OCI-LY7 (cell line): ENCODE results near the gene GJB4. TPM values are rescaled to one million over a fixed set of nuclear protein-coding genes. Genes with fewer than 3 reads are reported as not detected.

Experiments used
- BruUV-seq: library from RNA; stranded (reverse); fragments of 400-500 nt; replicated peaks from 2 replicates; lab custom pipeline; 2021; lab: Mats Ljungman, UMichigan
- CTCF ChIA-PET: fragments of 300-600 bp; sonication (Branson Sonifier 250); formaldehyde crosslinking; loops from one replicate; lab custom pipeline; 2022; ENCODE audit warnings: antibody characterized with exemption; ENCODE audit not compliant: unreplicated experiment; lab: Charles Lee
- POLR2A ChIA-PET: fragments of 300-600 bp; sonication (Branson Sonifier 250); formaldehyde crosslinking; loops from one replicate; lab custom pipeline; 2022; ENCODE audit warnings: antibody characterized with exemption; lab: Charles Lee
- DNase-seq: peaks from one replicate; pipeline ENCODE4 v3.0.0-alpha.2; 2015; ENCODE audit warnings: low spot score
- H2AFZ ChIP-seq: fragments of 200-600 bp; sonication (generic), shearing (Covaris generic); 2 replicates; pipeline ENCODE4 v1.6.1; 2014; ENCODE audit warnings: mild to moderate bottlenecking, antibody characterized with exemption, low read length, moderate library complexity
- H3K27ac ChIP-seq: fragments of 200-600 bp; sonication (generic); 2 replicates; pipeline ENCODE4 v1.5.1; 2014; ENCODE audit warnings: mixed run types, low read depth, mild to moderate bottlenecking, moderate library complexity, low read length, inconsistent platforms; ENCODE audit not compliant: poor library complexity, severe bottlenecking
- H3K36me3 ChIP-seq: fragments of 200-600 bp; sonication (generic); 2 replicates; pipeline ENCODE4 v1.6.1; 2014; ENCODE audit warnings: mild to moderate bottlenecking, antibody characterized with exemption, low read length, moderate library complexity, mixed read lengths; ENCODE audit not compliant: insufficient read depth
- H3K4me1 ChIP-seq: fragments of 200-600 bp; sonication (generic); 2 replicates; pipeline ENCODE4 v1.5.1; 2014; ENCODE audit warnings: mild to moderate bottlenecking, low read length; ENCODE audit not compliant: insufficient read depth, poor library complexity, severe bottlenecking
- H3K4me2 ChIP-seq: fragments of 200-600 bp; sonication (generic); 2 replicates; pipeline ENCODE4 v1.6.1; 2014; ENCODE audit warnings: mild to moderate bottlenecking, low read length
- H3K4me3 ChIP-seq: fragments of 200-600 bp; sonication (generic); 2 replicates; pipeline ENCODE4 v1.5.1; 2014; ENCODE audit warnings: mild to moderate bottlenecking, low read depth, low read length; ENCODE audit not compliant: poor library complexity, severe bottlenecking
- H3K79me2 ChIP-seq: fragments of 200-600 bp; sonication (generic); 2 replicates; pipeline ENCODE4 v1.6.1; 2016; ENCODE audit warnings: low read depth, mild to moderate bottlenecking, low read length, moderate library complexity, mixed read lengths; ENCODE audit not compliant: insufficient read depth
- H3K9me2 ChIP-seq: fragments of 200-600 bp; sonication (generic); 2 replicates; pipeline ENCODE4 v1.6.1; 2016; ENCODE audit warnings: mild to moderate bottlenecking, low read length, mixed read lengths; ENCODE audit not compliant: insufficient read depth
- H3K9me3 ChIP-seq: fragments of 200-600 bp; sonication (generic); 2 replicates; pipeline ENCODE4 v1.6.1; 2014; ENCODE audit warnings: mild to moderate bottlenecking, mixed run types, low read length, mixed read lengths
- H4K20me1 ChIP-seq: fragments of 200-600 bp; sonication (generic); 2 replicates; pipeline ENCODE4 v1.6.1; 2014; ENCODE audit warnings: mild to moderate bottlenecking, antibody characterized with exemption, low read length, moderate library complexity, mixed read lengths; ENCODE audit not compliant: insufficient read depth
- EZH2phosphoT487 ChIP-seq: fragments of 200-600 bp; sonication (generic); IDR thresholded peaks from 2 replicates; pipeline ENCODE4 v1.6.1; 2018; ENCODE audit warnings: low read depth, borderline replicate concordance, mild to moderate bottlenecking, mixed run types, antibody characterized with exemption, low read length, moderate library complexity, mixed read lengths
- intact Hi-C: fragments of 100-400 bp; cut with micrococcal nuclease; formaldehyde crosslinking; loops from one replicate; pipeline ENCODE4 v1.10.0; 2022; ENCODE audit not compliant: unreplicated experiment
- total RNA-seq, 2 experiments: library from RNA; depleted of rRNA in 1 of 2; stranded (reverse); fragments of >200 nt in 1 of 2; shearing (Covaris generic) in 1 of 2; gene quantifications; 2 replicates each; pipeline ENCODE4 v1.2.3, GENCODE V29; 2014 to 2022
- TF ChIP-seq, protein P1 (sequence below): fragments of 200-600 bp; sonication (generic); conservative IDR thresholded peaks from 2 replicates; pipeline ENCODE4 v1.5.1; 2014; ENCODE audit warnings: mild to moderate bottlenecking, antibody characterized with exemption, low read length, moderate library complexity, mixed read lengths

The GJB4 gene
- total RNA-seq, 2 experiments from 2014 or later = not detected

- DNase-seq = no peak
- Histone ChIP-seq H4K20me1 (no peaks in the 10 kb centered on the region), H3K9me3 (no peaks in the 10 kb centered on the region), H3K36me3 (no peaks in the 10 kb centered on the region), H2AFZ (no peak overlapping the region), H3K27ac (no peak overlapping the region), H3K4me2 (no peak overlapping the region), H3K4me3 (no peak overlapping the region), H3K4me1 (no peaks in the 10 kb centered on the region), H3K9me2 (no peaks in the 10 kb centered on the region), H3K79me2 (no peaks in the 10 kb centered on the region)
- ChIA-PET CTCF (no interaction called here), POLR2A (no interaction called here)
- intact Hi-C loops = no loop called here
- no peak for TF ChIP-seq EZH2phosphoT487
- TF ChIP-seq, protein P1, sequence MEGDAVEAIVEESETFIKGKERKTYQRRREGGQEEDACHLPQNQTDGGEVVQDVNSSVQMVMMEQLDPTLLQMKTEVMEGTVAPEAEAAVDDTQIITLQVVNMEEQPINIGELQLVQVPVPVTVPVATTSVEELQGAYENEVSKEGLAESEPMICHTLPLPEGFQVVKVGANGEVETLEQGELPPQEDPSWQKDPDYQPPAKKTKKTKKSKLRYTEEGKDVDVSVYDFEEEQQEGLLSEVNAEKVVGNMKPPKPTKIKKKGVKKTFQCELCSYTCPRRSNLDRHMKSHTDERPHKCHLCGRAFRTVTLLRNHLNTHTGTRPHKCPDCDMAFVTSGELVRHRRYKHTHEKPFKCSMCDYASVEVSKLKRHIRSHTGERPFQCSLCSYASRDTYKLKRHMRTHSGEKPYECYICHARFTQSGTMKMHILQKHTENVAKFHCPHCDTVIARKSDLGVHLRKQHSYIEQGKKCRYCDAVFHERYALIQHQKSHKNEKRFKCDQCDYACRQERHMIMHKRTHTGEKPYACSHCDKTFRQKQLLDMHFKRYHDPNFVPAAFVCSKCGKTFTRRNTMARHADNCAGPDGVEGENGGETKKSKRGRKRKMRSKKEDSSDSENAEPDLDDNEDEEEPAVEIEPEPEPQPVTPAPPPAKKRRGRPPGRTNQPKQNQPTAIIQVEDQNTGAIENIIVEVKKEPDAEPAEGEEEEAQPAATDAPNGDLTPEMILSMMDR = no peak
- no TSS peak for BruUV-seq
Observed at GRCh38 chr1:34779962-34780361, 20.4 kb downstream of the GJB4 start.

- DNase-seq = no peak
- Histone ChIP-seq H4K20me1 (no peaks in the 10 kb centered on the region), H3K9me2 (no peaks in the 10 kb centered on the region), H3K4me1 (no peaks in the 10 kb centered on the region), H3K79me2 (no peaks in the 10 kb centered on the region), H3K9me3 (no peaks in the 10 kb centered on the region), H3K4me2 (no peak overlapping the region), H3K36me3 (no peaks in the 10 kb centered on the region), H3K27ac (no peak overlapping the region), H3K4me3 (no peak overlapping the region), H2AFZ (no peak overlapping the region)
- BruUV-seq = no TSS peak
- TF ChIP-seq, protein P1 = no peak
- no peak for TF ChIP-seq EZH2phosphoT487
- POLR2A ChIA-PET = no interaction called here
- intact Hi-C loops = no loop called here
- CTCF ChIA-PET = no interaction called here
Observed at GRCh38 chr1:34780528-34780927, 21.0 kb downstream of the GJB4 start.

DNA sequence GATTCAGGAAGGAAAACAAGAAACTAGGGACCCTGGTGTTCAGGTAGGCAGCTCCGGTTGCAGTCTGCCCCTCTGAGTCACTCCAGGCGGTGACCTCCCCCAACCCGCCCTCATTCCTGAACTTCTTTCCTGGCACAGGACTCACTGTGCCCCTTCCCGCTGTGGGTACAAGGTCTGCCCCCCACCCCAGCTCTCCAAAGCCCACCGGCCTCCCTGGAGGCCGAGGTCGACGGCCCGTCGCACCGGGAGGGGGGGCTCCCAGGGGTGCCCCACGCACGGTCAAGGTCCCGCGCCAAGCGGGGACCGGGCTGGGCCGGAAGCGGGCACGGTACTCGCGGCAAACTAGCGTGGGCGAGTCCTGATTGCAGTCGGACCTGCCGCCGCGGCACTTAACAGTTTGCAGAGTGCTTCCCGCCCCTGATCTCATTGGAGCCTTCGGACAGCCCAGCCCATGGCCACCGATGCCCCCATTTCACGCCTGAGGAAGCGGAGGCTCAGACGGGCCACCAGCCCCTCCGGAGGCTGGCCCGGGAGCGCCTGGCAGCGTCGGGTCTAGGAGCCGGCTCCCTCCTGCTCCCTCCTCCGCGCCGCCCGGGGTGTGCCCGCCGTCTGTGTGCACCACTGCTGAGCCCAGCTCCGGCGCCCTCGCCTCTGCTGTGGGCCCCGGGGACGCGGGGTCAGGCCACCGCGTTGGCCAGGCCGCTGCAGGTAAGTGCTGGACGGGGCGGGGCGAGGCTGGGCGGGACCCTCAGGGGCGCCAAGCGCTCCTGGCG lies 21.7 kb downstream of the GJB4 start, which contains the start of gene GJB3:
GJB3 (plus strand) TSS at position 144 of the 773 bp plus-strand sequence. CDS start 3,549 bp downstream, outside the sequence.
- Histone ChIP-seq H3K79me2 (no peaks in the 10 kb centered on the region), H3K9me3 (no peaks in the 10 kb centered on the region), H4K20me1 (no peaks in the 10 kb centered on the region), H3K4me3 (no peak within 1 kb of the TSS), H2AFZ (no peak within 1 kb of the TSS), H3K27ac (no peak within 1 kb of the TSS), H3K36me3 (no peaks in the 10 kb centered on the region), H3K4me2 (no peak within 1 kb of the TSS), H3K4me1 (no peaks in the 10 kb centered on the region), H3K9me2 (no peaks in the 10 kb centered on the region)
- no peak for DNase-seq
- TF ChIP-seq, protein P1 = no peak
- no peak for TF ChIP-seq EZH2phosphoT487
- ChIA-PET CTCF (no interaction called here), POLR2A (no interaction called here)
- intact Hi-C loops = no loop called here
- BruUV-seq = no TSS peak
